ENCODE results near the gene MINAR1.
A peak's percentile ranks its signal among the peaks of the same experiment; 100 is the strongest.
"Not testable (repeated sequence)": the region's sequence is repeated elsewhere in the genome, so short reads cannot be mapped to it uniquely, and the experiment has no call there.

The MINAR1 gene

DNA sequence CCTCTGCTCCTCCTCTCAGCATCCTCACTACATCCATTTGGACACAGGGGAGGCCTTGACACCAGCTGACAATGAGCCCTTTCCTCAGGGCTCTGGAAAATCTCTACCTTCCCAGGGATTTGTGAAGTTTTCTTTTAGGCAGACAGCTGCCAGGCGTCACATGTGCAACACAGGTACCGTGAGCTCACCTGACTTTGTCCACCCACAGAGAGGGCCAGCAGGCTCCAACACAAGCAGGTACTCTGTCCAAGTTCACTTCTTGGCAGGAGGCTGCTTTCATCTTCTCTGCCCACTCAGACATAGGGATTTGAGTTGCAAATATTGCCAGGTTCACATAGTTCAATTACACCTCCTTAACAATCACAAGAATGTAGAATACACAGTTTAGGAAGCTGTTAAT, 15.3 kb upstream of the MINAR1 start:
- POLR2A ChIA-PET: no interaction called here
- no peaks in the 10 kb centered on the region for H3K9me3 ChIP-seq (ENCODE audit: control extremely low read depth in 1 of 5, control insufficient read depth in 4 of 5, insufficient read depth in 2 of 5, low read depth in 1 of 5, low read length in 4 of 5)
- WGBS (ENCODE audit: insufficient coverage): 100% methylated on average over 2 of the region's 2 CpGs
- H3K27ac ChIP-seq (ENCODE audit: insufficient read depth in 1 of 2, low read depth in 1 of 2, low read length in 2 of 2, poor library complexity in 1 of 2, severe bottlenecking in 2 of 2): no peak overlapping the region
- CTCF ChIA-PET: no interaction called here
- no peak overlapping the region for H3K4me3 ChIP-seq (ENCODE audit: control insufficient read depth in 1 of 7, extremely low read depth in 1 of 7, insufficient read depth in 4 of 7, low read depth in 2 of 7, low read length in 6 of 7)
- no peaks in the 10 kb centered on the region for H3K27me3 ChIP-seq (replicated peaks in 2 of 5; ENCODE audit: control insufficient read depth in 4 of 5, insufficient read depth in 5 of 5, low read length in 4 of 5)
- no peak for DNase-seq
- peaks cover 0 to 2% (median 0%) of the 10 kb centered on the region in 4 experiments for H3K36me3 ChIP-seq (ENCODE audit: control insufficient read depth in 4 of 4, insufficient read depth in 4 of 4, low read length in 3 of 4)
- peaks cover 0 to 5% (median 2%) of the 10 kb centered on the region in 4 experiments for H3K4me1 ChIP-seq (ENCODE audit: control extremely low read depth in 1 of 4, control insufficient read depth in 4 of 4, insufficient read depth in 4 of 4, low read length in 3 of 4)

DNA sequence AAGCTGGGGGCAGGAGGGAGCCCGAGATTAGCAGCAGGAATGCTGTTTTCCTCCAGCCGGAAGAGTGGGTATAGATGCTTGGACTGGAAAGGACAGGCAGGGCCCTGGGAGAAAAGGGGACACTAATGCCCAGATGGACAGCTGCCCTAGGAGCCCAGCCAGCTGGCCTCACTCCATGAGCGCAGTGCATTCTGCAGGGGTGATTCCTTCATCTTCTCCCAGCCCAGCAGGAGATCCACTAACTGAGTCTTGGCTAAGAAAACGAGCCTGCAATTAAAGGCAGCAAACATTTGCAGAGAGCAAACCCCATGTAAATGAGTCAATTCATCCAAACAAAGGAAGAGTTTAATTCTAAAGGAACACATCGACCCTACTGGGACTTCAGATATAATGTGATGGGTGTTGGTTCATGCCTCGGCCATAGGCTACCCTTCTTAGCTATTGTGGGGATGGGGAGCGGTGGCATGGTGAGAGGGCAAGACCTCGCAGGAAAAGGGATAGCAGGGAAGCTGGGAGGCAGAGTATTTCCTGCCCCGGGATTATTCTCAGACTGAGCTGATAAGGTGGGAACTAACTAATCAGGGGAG, 13.3 kb upstream of the MINAR1 start:
- Histone ChIP-seq H3K9me3 (ENCODE audit: control extremely low read depth in 1 of 5, control insufficient read depth in 4 of 5, insufficient read depth in 2 of 5, low read depth in 1 of 5, low read length in 4 of 5) (no peaks in the 10 kb centered on the region), H3K36me3 (ENCODE audit: control insufficient read depth in 4 of 4, insufficient read depth in 4 of 4, low read length in 3 of 4) (no peaks in the 10 kb centered on the region), H3K27ac (ENCODE audit: insufficient read depth in 1 of 2, low read depth in 1 of 2, low read length in 2 of 2, poor library complexity in 1 of 2, severe bottlenecking in 2 of 2) (no peak overlapping the region), H3K4me1 (ENCODE audit: control extremely low read depth in 1 of 4, control insufficient read depth in 4 of 4, insufficient read depth in 4 of 4, low read length in 3 of 4) (no peaks in the 10 kb centered on the region), H3K27me3 (replicated peaks in 2 of 5; ENCODE audit: control insufficient read depth in 4 of 5, insufficient read depth in 5 of 5, low read length in 4 of 5) (no peaks in the 10 kb centered on the region), H3K4me3 (ENCODE audit: control insufficient read depth in 1 of 7, extremely low read depth in 1 of 7, insufficient read depth in 4 of 7, low read depth in 2 of 7, low read length in 6 of 7) (no peak overlapping the region)
- 91% methylated on average over 9 of the region's 9 CpGs for WGBS (ENCODE audit: insufficient coverage)
- DNase-seq: no peak
- ChIA-PET CTCF (interaction anchor here (0.5 to 1.0 kb wide), 2 partner anchors 26 to 37 kb away, joined by 4 to 5 read pairs; no protein-coding TSS in a partner anchor), POLR2A (no interaction called here)

DNA sequence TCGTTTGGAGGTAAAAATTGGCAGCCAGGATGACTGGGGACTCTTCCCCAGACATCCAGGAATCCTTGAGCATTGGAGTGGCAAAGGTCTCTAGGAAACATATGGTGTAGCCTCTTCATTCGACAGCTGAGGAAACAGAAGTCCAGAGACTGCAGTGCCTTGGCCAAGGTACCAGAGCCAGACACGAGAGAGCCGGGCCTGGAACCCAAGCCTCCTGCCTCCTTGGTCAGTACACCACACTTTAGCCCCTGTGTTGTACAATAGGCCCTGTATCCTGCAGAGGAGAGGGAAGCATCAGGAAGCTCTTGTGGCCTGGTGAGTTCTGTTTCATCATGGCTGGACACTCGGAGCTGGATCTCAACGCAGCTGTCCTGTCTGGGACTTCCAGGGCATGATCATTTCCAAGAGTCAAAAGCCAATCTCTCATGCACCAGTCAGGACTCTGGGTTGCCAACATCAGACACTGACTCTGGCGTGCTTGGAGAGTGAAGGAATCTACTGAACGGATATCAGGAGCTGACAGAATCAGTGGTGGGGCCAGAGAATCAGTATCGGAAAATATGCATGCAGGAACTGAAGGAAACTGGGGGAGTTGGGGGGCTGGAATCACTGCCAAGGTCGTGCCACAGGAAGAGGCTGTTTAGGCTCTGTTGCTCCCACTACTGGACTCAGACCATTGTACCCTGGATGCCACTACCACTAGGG, 6.4 kb upstream of the MINAR1 start:
- H3K4me3 ChIP-seq (ENCODE audit: control insufficient read depth in 1 of 7, extremely low read depth in 1 of 7, insufficient read depth in 4 of 7, low read depth in 2 of 7, low read length in 6 of 7): no peak overlapping the region
- ChIA-PET CTCF (no interaction called here), POLR2A (no interaction called here)
- H3K9me3 ChIP-seq (ENCODE audit: control extremely low read depth in 1 of 5, control insufficient read depth in 4 of 5, insufficient read depth in 2 of 5, low read depth in 1 of 5, low read length in 4 of 5): no peaks in the 10 kb centered on the region
- no peak for DNase-seq
- no peak overlapping the region for H3K27ac ChIP-seq (ENCODE audit: insufficient read depth in 1 of 2, low read depth in 1 of 2, low read length in 2 of 2, poor library complexity in 1 of 2, severe bottlenecking in 2 of 2)
- peaks cover 0 to 7% (median 3%) of the 10 kb centered on the region in 4 experiments for H3K4me1 ChIP-seq (ENCODE audit: control extremely low read depth in 1 of 4, control insufficient read depth in 4 of 4, insufficient read depth in 4 of 4, low read length in 3 of 4)
- 94% methylated on average over 8 of the region's 10 CpGs for WGBS (ENCODE audit: insufficient coverage)
- no peaks in the 10 kb centered on the region for H3K36me3 ChIP-seq (ENCODE audit: control insufficient read depth in 4 of 4, insufficient read depth in 4 of 4, low read length in 3 of 4)
- peaks cover 5 to 43% (median 13%) of the 10 kb centered on the region in 5 experiments for H3K27me3 ChIP-seq (replicated peaks in 2 of 5; ENCODE audit: control insufficient read depth in 4 of 5, insufficient read depth in 5 of 5, low read length in 4 of 5)

DNA sequence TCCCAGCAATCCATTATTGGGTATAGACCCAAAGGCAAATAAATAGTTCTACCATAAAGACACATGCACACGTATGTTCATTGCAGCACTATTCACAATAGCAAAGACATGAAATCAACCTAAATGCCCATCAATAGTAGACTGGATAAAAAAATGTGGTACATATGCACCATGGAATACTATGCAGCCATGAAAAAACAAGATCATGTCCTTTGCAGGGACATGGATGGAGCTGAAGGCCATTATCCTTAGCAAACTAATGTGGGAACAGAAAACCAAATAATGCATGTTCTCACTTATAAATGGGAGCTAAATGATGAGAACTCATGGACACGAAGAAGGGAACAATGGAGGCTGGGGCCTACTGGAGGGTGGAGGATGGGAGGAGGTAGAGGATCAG, 5.2 kb upstream of the MINAR1 start:
- H3K36me3 ChIP-seq (ENCODE audit: control insufficient read depth in 4 of 4, insufficient read depth in 4 of 4, low read length in 3 of 4); DNase-seq; H3K9me3 ChIP-seq (ENCODE audit: control extremely low read depth in 1 of 5, control insufficient read depth in 4 of 5, insufficient read depth in 2 of 5, low read depth in 1 of 5, low read length in 4 of 5); POLR2A ChIA-PET; H3K4me3 ChIP-seq (ENCODE audit: control insufficient read depth in 1 of 7, extremely low read depth in 1 of 7, insufficient read depth in 4 of 7, low read depth in 2 of 7, low read length in 6 of 7); CTCF ChIA-PET; H3K27ac ChIP-seq (ENCODE audit: insufficient read depth in 1 of 2, low read depth in 1 of 2, low read length in 2 of 2, poor library complexity in 1 of 2, severe bottlenecking in 2 of 2): not testable (repeated sequence)
- H3K27me3 ChIP-seq (replicated peaks in 2 of 5; ENCODE audit: control insufficient read depth in 4 of 5, insufficient read depth in 5 of 5, low read length in 4 of 5): peaks cover 5 to 54% (median 23%) of the 10 kb centered on the region in 5 experiments
- WGBS (ENCODE audit: insufficient coverage): no CpG with 5 or more reads among the region's 2 CpGs
- H3K4me1 ChIP-seq (ENCODE audit: control extremely low read depth in 1 of 4, control insufficient read depth in 4 of 4, insufficient read depth in 4 of 4, low read length in 3 of 4): peaks cover 0 to 16% (median 11%) of the 10 kb centered on the region in 4 experiments

DNA sequence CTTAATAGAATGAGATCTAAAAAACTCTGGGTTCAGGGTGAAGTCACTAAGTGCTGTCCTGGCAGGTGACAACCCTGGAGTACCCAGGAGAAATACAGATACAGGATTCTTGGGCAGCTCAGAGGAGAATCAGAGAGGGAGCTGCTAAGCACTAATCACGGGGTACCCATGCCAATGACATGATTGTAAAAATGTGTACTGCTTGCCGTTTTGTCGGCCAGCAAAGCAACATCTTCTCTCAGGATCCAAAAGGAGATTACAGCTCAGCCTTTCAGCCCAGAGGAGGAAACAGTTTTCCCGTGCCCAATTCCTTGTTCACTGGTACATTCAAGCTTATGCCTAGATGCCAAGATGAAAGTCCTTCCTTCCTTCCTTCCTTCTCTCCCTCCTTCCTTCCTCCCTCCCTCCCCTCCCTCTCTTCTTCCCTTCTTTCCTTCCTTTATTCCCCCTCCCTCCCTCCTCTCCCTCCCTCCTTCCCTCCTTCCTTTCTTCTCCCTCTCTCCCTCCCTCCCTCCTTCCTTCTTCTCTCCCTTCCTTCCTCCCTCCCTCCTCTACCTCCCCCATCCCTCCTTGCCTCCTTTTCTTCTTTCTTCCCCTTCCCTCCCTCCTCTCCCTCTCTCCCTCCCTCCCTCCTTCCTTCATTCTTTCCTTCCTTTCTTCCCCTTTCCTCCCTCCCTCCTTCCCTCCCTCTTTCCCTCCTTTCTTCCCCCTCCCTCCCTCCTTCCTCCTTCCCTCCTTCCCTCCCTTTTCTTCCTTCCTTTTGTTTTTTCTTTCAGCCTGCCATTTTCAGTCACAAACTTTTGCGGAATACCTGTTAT, 4.1 kb upstream of the MINAR1 start:
- H3K4me1 ChIP-seq (ENCODE audit: control extremely low read depth in 1 of 4, control insufficient read depth in 4 of 4, insufficient read depth in 4 of 4, low read length in 3 of 4): peaks cover 0 to 26% (median 20%) of the 10 kb centered on the region in 4 experiments
- 85% methylated on average over 4 of the region's 5 CpGs for WGBS (ENCODE audit: insufficient coverage)
- no peak for DNase-seq
- H3K4me3 ChIP-seq (ENCODE audit: control insufficient read depth in 1 of 7, extremely low read depth in 1 of 7, insufficient read depth in 4 of 7, low read depth in 2 of 7, low read length in 6 of 7): no peak overlapping the region
- no peak overlapping the region for H3K27ac ChIP-seq (ENCODE audit: insufficient read depth in 1 of 2, low read depth in 1 of 2, low read length in 2 of 2, poor library complexity in 1 of 2, severe bottlenecking in 2 of 2)
- no peaks in the 10 kb centered on the region for H3K36me3 ChIP-seq (ENCODE audit: control insufficient read depth in 4 of 4, insufficient read depth in 4 of 4, low read length in 3 of 4)
- POLR2A ChIA-PET: no interaction called here
- H3K27me3 ChIP-seq (replicated peaks in 2 of 5; ENCODE audit: control insufficient read depth in 4 of 5, insufficient read depth in 5 of 5, low read length in 4 of 5): peaks cover 5 to 65% (median 28%) of the 10 kb centered on the region in 5 experiments
- no peaks in the 10 kb centered on the region for H3K9me3 ChIP-seq (ENCODE audit: control extremely low read depth in 1 of 5, control insufficient read depth in 4 of 5, insufficient read depth in 2 of 5, low read depth in 1 of 5, low read length in 4 of 5)
- CTCF ChIA-PET: no interaction called here

DNA sequence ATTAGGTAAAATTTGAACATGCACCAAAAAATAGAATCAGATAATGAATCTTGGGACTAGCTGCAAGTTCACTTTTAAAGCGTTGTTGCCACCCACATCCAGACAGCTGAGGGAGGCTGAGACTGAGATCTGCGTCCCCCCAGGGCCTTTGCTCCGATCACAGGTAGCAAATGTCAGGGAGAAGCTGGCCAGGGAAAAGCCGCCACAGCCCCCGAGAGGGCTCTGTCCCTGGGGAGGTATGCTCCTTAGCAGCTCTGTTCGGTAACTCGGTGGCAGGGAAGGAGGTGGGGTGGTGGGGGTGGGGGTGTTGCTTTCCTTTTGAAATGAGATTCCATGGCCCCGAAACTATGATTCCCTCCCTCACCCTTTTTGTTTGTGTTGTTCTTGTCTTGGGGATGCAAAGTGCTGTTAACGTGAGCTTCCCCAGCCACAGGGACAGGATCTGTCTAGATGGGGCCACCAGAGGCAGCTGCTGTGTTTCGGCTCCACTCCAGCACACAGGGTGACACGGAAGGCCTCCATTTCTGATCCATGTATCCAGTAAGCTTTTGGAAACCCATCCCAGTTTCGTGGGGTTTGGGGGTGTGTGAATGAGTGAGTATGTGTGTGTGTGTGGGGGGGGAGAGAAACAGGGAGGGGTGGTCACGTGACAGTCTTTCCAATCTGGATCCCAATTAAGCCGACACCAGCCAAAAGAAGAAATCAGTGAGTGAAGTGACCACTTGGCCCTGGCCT, 1.1 kb upstream of the MINAR1 start:
- no peaks in the 10 kb centered on the region for H3K36me3 ChIP-seq (ENCODE audit: control insufficient read depth in 4 of 4, insufficient read depth in 4 of 4, low read length in 3 of 4)
- no peak overlapping the region for H3K27ac ChIP-seq (ENCODE audit: insufficient read depth in 1 of 2, low read depth in 1 of 2, low read length in 2 of 2, poor library complexity in 1 of 2, severe bottlenecking in 2 of 2)
- H3K9me3 ChIP-seq (ENCODE audit: control extremely low read depth in 1 of 5, control insufficient read depth in 4 of 5, insufficient read depth in 2 of 5, low read depth in 1 of 5, low read length in 4 of 5): no peaks in the 10 kb centered on the region
- CTCF ChIA-PET: interaction anchor here (1.4 kb wide), 1 partner anchor 165 kb away, joined by 3 read pairs; no protein-coding TSS in a partner anchor
- 15% methylated on average over 9 of the region's 14 CpGs for WGBS (ENCODE audit: insufficient coverage)
- POLR2A ChIA-PET: no interaction called here
- H3K4me1 ChIP-seq (ENCODE audit: control extremely low read depth in 1 of 4, control insufficient read depth in 4 of 4, insufficient read depth in 4 of 4, low read length in 3 of 4): peaks cover 0 to 27% (median 21%) of the 10 kb centered on the region in 4 experiments
- H3K4me3 ChIP-seq (ENCODE audit: control insufficient read depth in 1 of 7, extremely low read depth in 1 of 7, insufficient read depth in 4 of 7, low read depth in 2 of 7, low read length in 6 of 7): peak overlapping the region in 6 of 7 experiments; percentile 24 to 60 (median 47)
- peaks cover 10 to 92% (median 47%) of the 10 kb centered on the region in 5 experiments for H3K27me3 ChIP-seq (replicated peaks in 2 of 5; ENCODE audit: control insufficient read depth in 4 of 5, insufficient read depth in 5 of 5, low read length in 4 of 5)
- DNase-seq: peak in 2 of 3 donors; percentile 24 to 31
